GM10847 (cell line): ENCODE data around the gene DHCR7.

Experiments
- POLR2A ChIP-seq: IDR thresholded peaks from 2 replicates; pipeline ENCODE4 v1.6.1; 2011; ENCODE audit not compliant: insufficient read length; ENCODE audit errors: extremely low read depth

The DHCR7 gene

DNA sequence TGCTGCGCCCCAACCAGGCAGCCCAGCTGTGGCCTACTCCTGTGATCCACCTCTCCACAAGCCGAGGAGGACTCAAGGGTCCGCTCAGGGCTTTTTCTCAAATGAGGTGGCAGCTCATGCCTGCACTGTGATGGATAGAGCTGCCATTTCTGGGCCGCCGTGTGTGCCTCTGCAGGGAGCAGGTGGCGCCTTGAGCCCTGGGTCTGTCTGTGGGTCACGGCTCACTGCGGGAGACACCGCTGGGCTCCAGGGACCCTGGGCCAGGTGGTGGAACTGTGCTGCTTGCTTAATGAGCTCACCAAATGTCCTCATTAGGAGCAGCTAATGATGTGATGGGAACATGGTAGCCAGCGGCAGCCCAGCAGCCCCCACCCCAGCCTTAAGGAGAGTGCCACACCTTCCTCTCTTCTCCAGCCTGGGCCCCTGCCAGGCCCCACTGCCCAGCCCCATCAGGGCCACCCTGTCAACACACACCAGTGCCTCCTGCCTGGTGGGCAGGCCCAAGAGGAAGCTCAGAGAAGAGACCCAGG is 50.8 kb downstream of the DHCR7 start:
- no peak for TF ChIP-seq POLR2A

DNA sequence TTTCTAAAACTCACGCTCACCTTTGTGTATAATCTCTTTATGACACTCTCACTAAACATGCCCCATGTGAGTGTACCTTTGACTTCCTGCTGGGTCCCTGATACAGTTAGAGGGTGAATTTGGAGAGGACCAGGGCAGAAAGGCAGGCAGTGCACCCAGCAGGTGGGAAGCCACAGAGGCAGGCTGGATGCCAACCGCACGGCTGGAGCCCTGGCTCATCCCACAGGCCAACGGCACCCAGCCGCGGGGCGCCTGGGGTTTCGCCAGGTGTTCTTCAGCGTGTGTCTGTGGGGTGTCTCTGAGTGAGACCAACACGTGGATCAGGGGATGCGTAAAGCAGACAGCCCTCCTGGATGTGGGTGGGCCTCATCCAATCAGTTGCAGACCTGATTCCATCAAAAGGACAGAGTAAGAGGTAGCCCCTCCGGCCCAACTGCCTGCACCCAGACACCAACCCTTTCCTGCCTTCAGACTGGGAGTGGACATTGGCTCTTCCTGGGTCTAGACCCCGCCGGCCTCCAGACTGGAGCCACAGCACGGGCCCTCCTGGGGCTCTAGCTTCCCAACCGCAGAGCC is 51.6 kb downstream of the DHCR7 start:
- TF ChIP-seq POLR2A = no peak

DNA sequence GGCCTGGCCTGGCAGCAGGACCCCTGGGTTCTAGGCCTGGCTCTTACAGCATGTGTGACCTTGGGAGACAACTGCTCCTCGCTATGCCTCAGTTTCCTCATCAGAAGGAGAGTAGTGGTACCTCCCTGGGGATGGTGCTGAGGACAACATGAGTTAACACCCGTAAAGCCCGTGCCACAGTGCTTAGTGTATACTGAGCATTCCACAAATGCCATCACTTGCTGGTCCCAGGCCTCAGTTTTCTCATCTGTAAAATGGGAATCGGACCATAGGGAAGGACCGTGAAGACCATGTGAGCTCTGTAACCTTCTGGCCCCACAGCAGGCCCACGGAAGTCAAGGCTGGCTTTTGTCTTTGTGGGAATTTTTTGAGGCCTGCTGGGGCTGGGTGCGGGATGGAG is 52.4 kb downstream of the DHCR7 start:
- no peak for TF ChIP-seq POLR2A

DNA sequence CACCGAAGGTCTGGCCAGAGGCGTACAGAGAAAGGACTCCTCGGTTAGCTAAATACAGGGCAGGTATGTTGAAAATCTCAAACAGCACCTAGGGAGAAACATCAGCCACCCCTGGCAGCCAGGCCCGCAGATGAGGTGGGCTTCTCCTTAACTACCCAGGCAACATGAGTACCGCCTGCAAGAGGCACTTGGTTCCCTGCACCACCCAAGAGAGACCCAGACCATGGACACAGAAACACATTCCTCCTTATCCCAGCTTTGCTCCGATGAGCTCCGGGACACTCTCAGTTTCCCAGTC is 53.0 kb downstream of the DHCR7 start:
- no peak for TF ChIP-seq POLR2A

DNA sequence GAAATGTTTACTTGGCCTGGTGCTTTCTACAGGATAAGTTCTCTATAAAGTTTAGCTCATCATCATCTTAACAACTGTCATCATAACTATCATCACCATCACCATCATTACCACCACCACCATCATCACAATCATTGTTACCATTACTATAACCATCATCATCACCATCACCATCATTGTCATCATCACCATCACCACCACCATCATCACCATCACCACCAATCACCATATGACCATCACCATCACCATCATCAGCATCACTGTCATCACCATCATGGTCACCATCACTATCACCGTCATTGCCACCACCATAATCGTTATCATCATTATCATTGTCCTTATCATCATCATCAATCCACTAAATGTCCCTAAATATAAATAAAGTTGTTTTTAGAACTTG is 54.9 kb downstream of the DHCR7 start:
- TF ChIP-seq POLR2A = no peak

DNA sequence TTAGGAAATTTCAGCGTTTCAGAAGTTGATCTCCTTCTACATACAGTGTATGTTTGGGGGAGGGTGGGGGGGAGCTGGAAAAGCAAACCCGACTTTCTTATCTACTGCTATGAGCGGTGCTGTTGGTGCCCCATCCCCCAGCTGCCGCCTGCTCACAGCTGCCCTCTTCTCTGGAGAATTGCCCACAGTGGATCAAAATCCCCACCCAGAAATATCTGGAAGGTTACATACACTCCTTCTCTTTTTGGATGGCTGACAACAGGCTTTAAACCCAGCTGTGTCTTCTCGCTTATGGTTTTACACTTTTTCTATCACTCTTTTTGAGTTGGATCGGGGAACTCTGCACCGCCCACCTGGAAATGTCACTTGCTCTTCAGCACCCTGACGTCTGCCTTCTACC is 56.4 kb downstream of the DHCR7 start:
- no peak for TF ChIP-seq POLR2A

DNA sequence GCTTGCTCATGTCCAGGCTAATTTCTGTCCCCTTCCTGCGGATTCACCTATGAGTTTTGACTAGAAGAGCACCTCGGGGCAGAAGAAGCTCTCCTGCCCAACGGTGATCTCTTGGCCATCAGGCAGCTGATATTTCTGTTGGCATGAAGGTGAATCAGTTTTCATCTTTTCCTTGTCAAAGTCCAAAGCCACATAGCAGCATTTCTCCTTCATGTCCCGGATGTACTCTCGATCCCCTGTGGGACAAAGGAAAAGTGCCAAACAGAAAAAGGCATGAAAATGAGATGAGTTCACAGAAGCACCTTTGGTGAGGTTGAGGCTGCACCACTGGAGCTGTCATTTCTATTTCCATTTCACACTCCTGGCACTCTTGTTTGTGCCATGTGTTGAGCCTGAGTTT is 56.8 kb downstream of the DHCR7 start:
- no peak for TF ChIP-seq POLR2A

DNA sequence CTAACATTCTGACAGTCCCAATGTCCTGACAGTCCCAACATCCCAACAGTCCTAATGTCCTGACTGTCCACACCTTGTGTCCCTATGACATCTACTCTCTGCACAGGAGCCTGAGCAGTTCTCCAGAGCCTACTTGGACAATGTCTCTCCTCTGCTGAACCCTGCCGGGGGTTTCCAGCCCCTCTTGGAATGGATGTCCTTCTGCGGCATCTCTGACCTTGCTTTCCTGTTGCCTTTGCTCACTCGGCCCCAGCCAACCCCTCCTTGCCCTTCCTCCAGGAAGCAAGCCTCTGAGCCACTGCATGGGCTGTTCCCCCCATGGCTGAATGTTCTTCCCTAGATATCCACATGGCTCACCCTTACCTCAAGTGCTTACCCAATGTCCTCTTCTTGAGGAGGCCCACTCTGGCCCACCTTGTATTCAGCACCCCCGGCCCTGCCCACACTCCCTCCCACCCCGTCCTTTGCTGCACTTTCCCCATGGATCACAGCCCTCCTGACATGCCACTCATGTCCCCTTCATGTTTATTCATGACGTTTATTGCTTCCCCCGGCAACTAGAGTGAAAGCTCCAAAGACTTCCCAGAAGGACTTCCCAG is 59.5 kb downstream of the DHCR7 start:
- no peak for TF ChIP-seq POLR2A

DNA sequence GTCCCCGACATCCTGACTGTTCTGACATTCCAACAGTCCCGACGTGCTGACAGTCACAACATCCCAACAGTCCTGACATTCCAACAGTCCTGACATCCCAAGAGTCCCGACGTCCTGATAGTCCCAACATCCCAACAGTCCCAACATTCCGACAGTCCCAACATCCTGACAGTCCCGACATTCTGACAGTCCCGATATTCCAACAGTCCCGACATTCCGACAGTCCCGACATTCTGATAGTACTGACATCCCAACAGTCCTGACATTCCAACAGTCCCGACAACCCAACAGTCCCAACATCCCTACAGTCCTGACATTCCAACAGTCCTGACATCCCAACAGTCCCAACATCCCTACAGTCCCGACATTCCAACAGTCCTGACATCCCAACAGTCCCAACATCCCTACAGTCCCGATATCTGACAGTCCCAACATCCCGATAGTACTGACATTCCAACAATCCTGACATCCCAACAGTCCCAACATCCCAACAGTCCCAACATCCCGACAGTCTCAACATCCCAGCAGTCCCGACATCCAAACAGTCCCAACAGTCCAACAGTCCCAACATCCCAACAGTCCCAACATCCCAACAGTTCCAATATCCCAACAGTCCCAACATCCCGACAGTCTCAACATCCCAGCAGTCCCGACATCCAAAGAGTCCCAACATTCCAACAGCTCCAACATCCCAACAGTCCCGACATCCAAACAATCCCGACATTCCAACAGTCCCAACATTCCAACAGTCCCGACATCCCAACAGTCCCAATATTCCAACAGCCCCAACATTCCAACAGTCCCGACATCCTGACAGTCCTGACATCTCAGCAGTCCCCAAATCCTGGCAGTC is 60.2 kb downstream of the DHCR7 start:
- no peak for TF ChIP-seq POLR2A

DNA sequence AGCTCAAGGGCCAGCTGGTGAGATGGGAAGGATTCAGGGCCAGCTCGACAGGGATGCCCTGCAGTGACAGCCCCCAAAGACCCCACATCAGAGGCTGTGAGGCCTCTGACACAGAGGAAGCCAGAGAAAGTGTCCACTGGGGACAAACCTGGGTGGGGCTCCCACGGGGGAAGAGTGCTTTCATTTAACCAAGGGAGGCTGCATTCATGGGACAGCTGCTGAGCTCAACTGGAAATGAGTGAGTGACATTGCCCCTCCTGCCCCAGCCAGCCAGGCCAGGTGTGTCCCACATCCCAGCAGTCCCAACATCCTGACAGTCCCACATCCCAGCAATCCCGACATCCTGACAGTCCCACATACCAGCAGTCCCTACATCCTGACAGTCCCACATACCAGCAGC is 61.0 kb downstream of the DHCR7 start:
- no peak for TF ChIP-seq POLR2A

DNA sequence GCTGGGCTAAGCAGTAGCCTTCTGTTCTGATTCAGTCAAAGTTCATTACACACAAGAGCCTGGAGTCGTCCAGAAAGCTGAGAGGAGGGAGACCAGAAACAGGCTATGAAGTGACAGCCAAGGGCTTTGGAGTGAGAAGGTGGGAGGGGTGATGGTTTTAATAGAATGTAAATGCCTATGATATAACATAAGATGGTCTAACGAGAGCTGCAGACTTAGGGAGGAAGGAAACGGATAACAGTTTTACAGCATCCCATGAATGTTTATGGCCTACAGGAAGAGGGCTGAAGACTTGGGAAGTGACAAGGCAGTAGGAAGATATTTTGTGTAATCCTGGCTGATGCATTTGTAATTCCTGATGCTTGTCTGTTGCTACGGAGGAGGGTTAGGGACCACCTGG is 62.0 kb downstream of the DHCR7 start:
- no peak for TF ChIP-seq POLR2A

DNA sequence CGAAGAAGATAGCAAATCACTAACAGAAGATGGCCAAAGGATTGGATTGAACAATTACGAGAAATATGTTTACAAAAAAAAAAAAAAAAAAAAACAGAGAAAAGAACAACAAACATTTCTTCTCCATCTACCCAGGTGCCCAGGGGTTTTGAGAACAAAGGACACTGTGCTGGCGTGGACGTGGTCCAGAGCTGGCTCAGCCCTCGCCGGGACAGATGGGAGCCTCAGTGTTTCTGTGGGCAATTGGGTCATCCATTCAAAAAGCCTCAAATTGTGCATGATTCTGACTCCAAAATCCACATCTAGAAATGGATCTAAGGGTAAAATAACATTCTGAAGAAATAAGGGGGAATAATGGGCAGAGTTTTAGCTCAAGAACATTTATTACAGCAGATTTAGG is 63.1 kb downstream of the DHCR7 start:
- TF ChIP-seq POLR2A = no peak

DNA sequence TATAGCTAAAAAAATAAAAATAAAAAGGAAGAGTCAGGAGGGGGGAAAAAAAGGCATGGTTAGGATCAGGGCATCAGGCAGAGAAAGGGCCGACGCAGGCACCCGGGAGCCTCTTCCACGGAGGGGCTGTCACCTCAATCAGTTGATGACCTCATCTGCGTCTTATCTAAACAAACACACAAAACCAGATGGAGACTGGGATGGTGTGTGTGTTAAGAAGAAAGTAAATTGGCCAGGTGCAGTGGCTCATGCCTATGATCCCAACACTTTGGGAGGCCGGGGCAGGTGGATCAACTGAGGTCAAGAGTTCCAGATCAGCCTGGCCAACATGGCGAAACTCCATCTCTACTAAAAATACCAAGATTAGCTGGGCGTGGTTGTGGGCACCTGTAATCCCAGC is 63.6 kb downstream of the DHCR7 start:
- no peak for TF ChIP-seq POLR2A
